Mucosa of descending colon (tissue), 3 donors: ENCODE data around the gene RNF146. TPM values are rescaled to one million over a fixed set of nuclear protein-coding genes. Genes with fewer than 3 reads are reported as not detected.
A peak's percentile ranks its signal among the peaks of the same experiment; 100 is the strongest.

Experiments used
- ATAC-seq: fragments of 200-7000 bp; cut with Tn5 transposase; one replicate; pipeline ENCODE4 v1.9.1; 2020; ENCODE audit warnings: mild to moderate bottlenecking, moderate library complexity
- DNase-seq, 3 donors: peaks; one replicate each; pipeline ENCODE4 v3.0.0-alpha.2; 2020
- H3K36me3 ChIP-seq: fragments of 200-600 bp; one replicate; pipeline ENCODE4 v1.8.0; 2021; ENCODE audit warnings: low read depth, mild to moderate bottlenecking
- H3K4me1 ChIP-seq: fragments of 200-600 bp; one replicate; pipeline ENCODE4 v1.8.0; 2021; ENCODE audit warnings: low read depth, mild to moderate bottlenecking
- H3K4me3 ChIP-seq: fragments of 200-600 bp; one replicate; pipeline ENCODE4 v1.8.0; 2021; ENCODE audit warnings: mild to moderate bottlenecking
- H3K9me3 ChIP-seq: fragments of 200-600 bp; one replicate; pipeline ENCODE4 v1.8.0; 2021; ENCODE audit warnings: mild to moderate bottlenecking
- intact Hi-C, 2 donors: fragments of 100-400 bp; cut with DNase I in 1 of 2; cut with micrococcal nuclease in 1 of 2; formaldehyde crosslinking; loops; one replicate each; pipeline versions ENCODE4 v1.11.0 to v1.11.1; 2022; cut with DNase I, micrococcal nuclease
- total RNA-seq, 3 donors: library from RNA; stranded (reverse); fragmentation: NEBNext Ultra II Directional in 2 of 3; extraction: Animal tissue kit (Norgen Biotek cat#: 25700) in 2 of 3; gene quantifications; one replicate each; pipeline versions ENCODE4 v1.2.1 to v1.2.4, GENCODE V29; 2021 to 2023
- TF ChIP-seq, protein P1 (sequence below): fragments of 200-600 bp; IDR thresholded peaks from one replicate; pipeline ENCODE4 v1.8.0; 2022; ENCODE audit warnings: antibody characterized with exemption, mild to moderate bottlenecking
- donor health status: DM: no; HTN: no; CAD: no; lungs with moderate emphysema.
- donor health status: DM: no; HTN: no; CAD: no.
- donor health status: DM: no; HTN: yes; CAD: no.

RNF146 gene
- total RNA-seq, 3 donors from 2014 or later, result 25.1 to 48.6 (median 29.5) TPM

DNA sequence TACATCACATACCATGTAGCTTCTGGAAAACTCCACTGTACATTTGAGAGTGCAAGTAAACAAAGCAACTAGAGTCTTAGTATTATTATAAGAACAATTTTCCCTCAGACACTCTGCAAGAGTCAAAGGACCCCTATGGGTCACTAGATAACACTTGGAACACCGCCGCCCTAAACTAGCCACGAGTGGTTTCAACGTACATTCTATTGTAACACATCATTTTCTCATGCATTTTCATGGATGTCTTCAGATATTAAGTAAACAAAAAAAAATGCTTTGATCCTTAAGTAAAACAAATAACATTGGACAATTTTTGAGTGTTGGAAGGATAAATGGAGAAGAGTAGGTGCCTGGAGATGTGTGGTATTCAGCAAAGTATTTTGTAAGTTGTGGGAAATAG lies 3.2 kb upstream of the RNF146 start:
- no peaks in the 10 kb centered on the region for H3K36me3 ChIP-seq
- no peaks in the 10 kb centered on the region for H3K9me3 ChIP-seq
- ATAC-seq, result no peak
- no peak overlapping the region for H3K4me3 ChIP-seq
- no peak for DNase-seq
- TF ChIP-seq, protein P1, sequence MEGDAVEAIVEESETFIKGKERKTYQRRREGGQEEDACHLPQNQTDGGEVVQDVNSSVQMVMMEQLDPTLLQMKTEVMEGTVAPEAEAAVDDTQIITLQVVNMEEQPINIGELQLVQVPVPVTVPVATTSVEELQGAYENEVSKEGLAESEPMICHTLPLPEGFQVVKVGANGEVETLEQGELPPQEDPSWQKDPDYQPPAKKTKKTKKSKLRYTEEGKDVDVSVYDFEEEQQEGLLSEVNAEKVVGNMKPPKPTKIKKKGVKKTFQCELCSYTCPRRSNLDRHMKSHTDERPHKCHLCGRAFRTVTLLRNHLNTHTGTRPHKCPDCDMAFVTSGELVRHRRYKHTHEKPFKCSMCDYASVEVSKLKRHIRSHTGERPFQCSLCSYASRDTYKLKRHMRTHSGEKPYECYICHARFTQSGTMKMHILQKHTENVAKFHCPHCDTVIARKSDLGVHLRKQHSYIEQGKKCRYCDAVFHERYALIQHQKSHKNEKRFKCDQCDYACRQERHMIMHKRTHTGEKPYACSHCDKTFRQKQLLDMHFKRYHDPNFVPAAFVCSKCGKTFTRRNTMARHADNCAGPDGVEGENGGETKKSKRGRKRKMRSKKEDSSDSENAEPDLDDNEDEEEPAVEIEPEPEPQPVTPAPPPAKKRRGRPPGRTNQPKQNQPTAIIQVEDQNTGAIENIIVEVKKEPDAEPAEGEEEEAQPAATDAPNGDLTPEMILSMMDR, result no peak
- intact Hi-C loops, result no loop called here
- H3K4me1 ChIP-seq, result no peaks in the 10 kb centered on the region

- DNase-seq, result peak; percentile 66 to 80 (median 79)
- intact Hi-C loops, result no loop called here
- peak; percentile 87 for ATAC-seq
- Histone ChIP-seq H3K9me3 (no peaks in the 10 kb centered on the region), H3K4me3 (peak overlapping the region; percentile 80), H3K36me3 (no peaks in the 10 kb centered on the region), H3K4me1 (no peaks in the 10 kb centered on the region)
- TF ChIP-seq, protein P1, result no peak
Observed at GRCh38 chr6:127266892-127267645, 405 bp downstream of the RNF146 start.

DNA sequence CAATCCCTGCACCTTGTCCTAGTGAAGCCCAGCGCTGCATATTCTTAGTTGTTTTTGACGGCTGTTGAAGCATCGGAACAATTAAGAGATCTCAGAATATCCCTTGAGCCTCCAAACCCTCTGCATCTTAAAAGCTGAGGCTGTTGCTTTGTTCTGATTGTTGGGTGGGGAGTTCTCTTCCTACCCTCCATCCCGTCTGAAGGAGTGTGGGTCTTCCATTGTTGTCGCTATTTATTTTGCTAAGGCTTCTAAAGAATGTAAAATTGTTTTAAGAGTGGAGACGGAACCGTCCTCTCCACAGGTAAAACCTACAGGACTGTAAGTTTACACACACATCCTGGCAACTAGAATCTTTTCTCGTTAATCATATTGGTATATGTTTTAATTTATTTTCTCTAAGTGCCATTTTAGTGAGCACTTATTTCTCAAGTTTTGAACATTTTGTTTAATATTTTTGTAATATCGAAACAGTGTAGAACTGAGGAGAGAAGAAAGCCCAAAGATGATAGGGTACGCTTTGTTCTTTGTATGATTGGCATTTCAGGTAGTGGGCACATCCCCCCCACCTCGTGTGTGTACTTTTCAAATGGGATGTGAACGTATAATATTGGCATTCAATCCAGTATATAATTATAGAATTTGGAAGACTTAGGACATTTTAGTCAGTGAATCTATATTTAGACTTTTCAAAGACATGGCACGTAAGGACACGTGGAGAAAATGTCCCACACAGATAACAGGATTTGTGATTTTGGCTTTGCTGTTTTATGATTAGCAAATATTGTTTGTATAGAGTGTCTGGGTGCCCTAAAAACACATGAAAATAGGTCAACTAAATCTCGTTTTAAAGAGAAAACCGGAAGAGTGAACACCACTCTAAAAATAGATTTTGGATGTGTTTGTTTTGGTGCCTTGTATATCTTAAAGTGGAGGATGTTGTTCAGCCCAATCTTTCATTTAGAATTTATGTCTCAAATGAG lies 1.3 kb downstream of the RNF146 start:
- no peak for ATAC-seq
- peak in 1 of 3 donors; percentile 5 for DNase-seq
- TF ChIP-seq, protein P1, result no peak
- intact Hi-C loops, result no loop called here
- no peaks in the 10 kb centered on the region for H3K9me3 ChIP-seq
- H3K36me3 ChIP-seq, result no peaks in the 10 kb centered on the region
- H3K4me1 ChIP-seq, result no peaks in the 10 kb centered on the region
- H3K4me3 ChIP-seq, result peak overlapping the region; percentile 80

GRCh38 chr6:127272576-127272975 lies 5.9 kb downstream of the RNF146 start:
- no peaks in the 10 kb centered on the region for H3K9me3 ChIP-seq
- intact Hi-C loops, result no loop called here
- no peak for ATAC-seq
- TF ChIP-seq, protein P1, result no peak
- H3K4me3 ChIP-seq, result no peak overlapping the region
- no peaks in the 10 kb centered on the region for H3K36me3 ChIP-seq
- no peak for DNase-seq
- H3K4me1 ChIP-seq, result no peaks in the 10 kb centered on the region

DNA sequence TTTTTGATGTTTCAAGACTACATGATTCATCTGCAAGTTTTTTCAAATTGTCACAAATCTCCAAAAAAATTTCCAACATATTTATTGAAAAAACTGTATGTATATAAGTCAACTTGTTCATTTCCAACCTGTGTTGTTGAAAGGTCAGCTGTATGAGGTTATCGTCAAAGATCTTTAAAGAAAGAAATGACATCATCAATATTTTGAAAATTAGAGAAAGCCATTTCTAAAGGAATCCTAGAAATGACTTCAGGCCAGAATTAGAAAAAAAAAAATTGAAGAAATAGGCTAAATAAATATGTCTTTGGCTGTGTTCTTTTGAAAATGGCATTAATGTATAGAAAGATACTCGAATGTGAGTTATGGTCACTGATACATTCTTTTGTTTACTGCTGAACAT lies 6.8 kb downstream of the RNF146 start:
- intact Hi-C loops, result no loop called here
- DNase-seq, result no peak
- TF ChIP-seq, protein P1, result no peak
- no peaks in the 10 kb centered on the region for H3K4me1 ChIP-seq
- H3K36me3 ChIP-seq, result no peaks in the 10 kb centered on the region
- no peaks in the 10 kb centered on the region for H3K9me3 ChIP-seq
- no peak overlapping the region for H3K4me3 ChIP-seq
- ATAC-seq, result no peak
